ENCODE data around the gene KSR2.

KSR2 gene

DNA sequence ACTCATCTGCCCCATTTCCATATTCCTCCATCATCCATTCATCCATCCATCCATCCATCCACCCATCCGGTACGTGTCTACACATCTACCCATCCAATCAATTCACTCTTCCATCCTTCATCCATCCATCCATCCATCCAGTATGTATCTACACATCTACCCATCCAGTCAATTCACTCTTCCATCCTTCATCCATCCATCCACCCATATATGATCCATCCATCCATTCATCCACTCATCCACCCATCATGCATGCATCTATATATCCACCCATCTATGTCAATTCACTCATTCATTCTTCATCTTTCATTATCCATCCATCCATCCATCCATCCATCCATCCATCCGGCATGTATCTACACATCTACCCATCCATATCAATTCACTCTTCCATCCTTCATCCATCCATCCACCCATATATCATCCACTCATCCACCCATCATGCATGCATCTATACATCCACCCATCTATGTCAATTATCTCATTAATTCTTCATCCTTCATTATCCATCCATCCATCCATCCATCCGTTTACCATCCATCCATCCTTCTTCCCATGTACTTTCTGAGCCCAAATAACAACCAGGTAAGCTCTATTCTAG is 498.8 kb downstream of the KSR2 start:
- TF ChIP-seq, protein P1, sequence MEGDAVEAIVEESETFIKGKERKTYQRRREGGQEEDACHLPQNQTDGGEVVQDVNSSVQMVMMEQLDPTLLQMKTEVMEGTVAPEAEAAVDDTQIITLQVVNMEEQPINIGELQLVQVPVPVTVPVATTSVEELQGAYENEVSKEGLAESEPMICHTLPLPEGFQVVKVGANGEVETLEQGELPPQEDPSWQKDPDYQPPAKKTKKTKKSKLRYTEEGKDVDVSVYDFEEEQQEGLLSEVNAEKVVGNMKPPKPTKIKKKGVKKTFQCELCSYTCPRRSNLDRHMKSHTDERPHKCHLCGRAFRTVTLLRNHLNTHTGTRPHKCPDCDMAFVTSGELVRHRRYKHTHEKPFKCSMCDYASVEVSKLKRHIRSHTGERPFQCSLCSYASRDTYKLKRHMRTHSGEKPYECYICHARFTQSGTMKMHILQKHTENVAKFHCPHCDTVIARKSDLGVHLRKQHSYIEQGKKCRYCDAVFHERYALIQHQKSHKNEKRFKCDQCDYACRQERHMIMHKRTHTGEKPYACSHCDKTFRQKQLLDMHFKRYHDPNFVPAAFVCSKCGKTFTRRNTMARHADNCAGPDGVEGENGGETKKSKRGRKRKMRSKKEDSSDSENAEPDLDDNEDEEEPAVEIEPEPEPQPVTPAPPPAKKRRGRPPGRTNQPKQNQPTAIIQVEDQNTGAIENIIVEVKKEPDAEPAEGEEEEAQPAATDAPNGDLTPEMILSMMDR (IDR thresholded peaks at IDR 0.05; ENCODE audit: borderline replicate concordance, control extremely low read depth, extremely low read depth, insufficient read depth, missing control alignments), result no peak
- no peak for DNase-seq (ENCODE audit: low spot score)
- in situ Hi-C loops (cut with MboI; ENCODE audit: low sequenced_read_pairs, unreplicated experiment), result no loop called here

GRCh38 chr12:117468016-117468415 is 500.8 kb downstream of the KSR2 start:
- no peak for DNase-seq (ENCODE audit: low spot score)
- in situ Hi-C loops (cut with MboI; ENCODE audit: low sequenced_read_pairs, unreplicated experiment), result no loop called here
- TF ChIP-seq, protein P1 (IDR thresholded peaks at IDR 0.05; ENCODE audit: borderline replicate concordance, control extremely low read depth, extremely low read depth, insufficient read depth, missing control alignments), result no peak

DNA sequence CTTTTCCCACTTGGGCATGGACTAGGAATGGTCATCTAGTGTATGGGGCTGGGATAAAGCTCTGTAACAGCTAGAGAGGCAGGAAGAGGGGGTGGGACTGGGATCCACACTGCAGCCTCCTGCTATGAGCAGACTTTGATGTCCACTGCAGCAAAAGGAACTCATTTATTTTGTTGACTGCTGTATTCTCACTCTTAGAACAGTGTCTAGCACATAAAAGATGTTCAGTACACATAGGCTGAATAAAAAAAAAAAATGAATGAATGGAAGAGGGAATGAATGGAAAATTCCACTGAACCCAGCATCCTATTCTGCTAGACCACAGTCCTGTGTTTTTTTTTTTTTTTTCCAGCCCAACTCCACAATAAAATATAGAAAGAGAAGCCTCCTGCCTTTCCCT is 501.2 kb downstream of the KSR2 start:
- in situ Hi-C loops (cut with MboI; ENCODE audit: low sequenced_read_pairs, unreplicated experiment), result no loop called here

GRCh38 chr12:117466677-117467362 is 502.0 kb downstream of the KSR2 start:
- TF ChIP-seq, protein P1 (IDR thresholded peaks at IDR 0.05; ENCODE audit: borderline replicate concordance, control extremely low read depth, extremely low read depth, insufficient read depth, missing control alignments), result no peak
- DNase-seq (ENCODE audit: low spot score), result no peak
- in situ Hi-C loops (cut with MboI; ENCODE audit: low sequenced_read_pairs, unreplicated experiment), result no loop called here

More for the DNA sequence above, 501.2 kb downstream of the KSR2 start:
- DNase-seq (ENCODE audit: low spot score), result no peak
- TF ChIP-seq, protein P1 (IDR thresholded peaks at IDR 0.05; ENCODE audit: borderline replicate concordance, control extremely low read depth, extremely low read depth, insufficient read depth, missing control alignments), result no peak

- in situ Hi-C loops (cut with MboI; ENCODE audit: low sequenced_read_pairs, unreplicated experiment), result no loop called here
- TF ChIP-seq, protein P1 (IDR thresholded peaks at IDR 0.05; ENCODE audit: borderline replicate concordance, control extremely low read depth, extremely low read depth, insufficient read depth, missing control alignments), result no peak
Measured at GRCh38 chr12:117461732-117462131, 507.1 kb downstream of the KSR2 start.

DNA sequence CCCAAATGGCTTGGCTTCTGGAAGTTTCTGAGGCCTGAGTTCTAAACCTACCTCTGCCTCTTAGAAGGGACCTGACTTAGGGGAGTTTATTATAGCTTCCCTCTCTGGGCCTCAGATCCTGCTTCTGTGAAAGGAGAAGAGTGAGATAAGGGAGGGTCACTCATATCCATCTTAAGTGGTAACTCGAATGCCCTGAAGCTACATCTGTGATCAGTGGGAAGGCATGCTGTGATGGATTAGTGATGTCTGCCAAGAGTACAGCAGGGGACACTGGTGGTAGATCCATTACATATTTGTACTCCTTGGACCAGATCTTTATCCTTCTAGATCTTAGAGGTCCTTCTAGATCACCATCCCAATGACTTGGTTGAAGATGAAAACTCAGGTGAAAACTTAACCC is 509.6 kb downstream of the KSR2 start:
- no peak for DNase-seq (ENCODE audit: low spot score)
- in situ Hi-C loops (cut with MboI; ENCODE audit: low sequenced_read_pairs, unreplicated experiment), result no loop called here
- TF ChIP-seq, protein P1 (IDR thresholded peaks at IDR 0.05; ENCODE audit: borderline replicate concordance, control extremely low read depth, extremely low read depth, insufficient read depth, missing control alignments), result no peak

More at GRCh38 chr12:117461732-117462131, 507.1 kb downstream of the KSR2 start:
- no peak for DNase-seq (ENCODE audit: low spot score)
